Pons (tissue), 1 donor: Measurements from ENCODE around the gene UBQLN2.
"Not testable (repeated sequence)": the region's sequence is repeated elsewhere in the genome, so short reads cannot be mapped to it uniquely, and the experiment has no call there.

Experiments used
- DNase-seq: peaks from one replicate; pipeline ENCODE4 v3.0.0-alpha.2; 2016; ENCODE audit warnings: low spot score

UBQLN2 gene

GRCh38 chrX:56563231-56564161 lies at the start of gene UBQLN2:
TSS of gene UBQLN2 (plus strand) at chrX:56563627. CDS start at chrX:56563874, 247 bp downstream.
- peak; percentile 65 for DNase-seq

- no peak for DNase-seq
Observed at GRCh38 chrX:56519642-56520041, 43.8 kb upstream of the UBQLN2 start.

- DNase-seq = not testable (repeated sequence)
Observed at GRCh38 chrX:56529482-56530007, 33.9 kb upstream of the UBQLN2 start.

- no peak for DNase-seq
Observed at GRCh38 chrX:56530011-56530410, 33.4 kb upstream of the UBQLN2 start.

- no peak for DNase-seq
Observed at GRCh38 chrX:56550667-56551066, 12.8 kb upstream of the UBQLN2 start.

GRCh38 chrX:56554870-56555269 lies 8.6 kb upstream of the UBQLN2 start:
- DNase-seq = no peak

- no peak for DNase-seq
Observed at GRCh38 chrX:56557376-56557929, 6.0 kb upstream of the UBQLN2 start.

GRCh38 chrX:56564164-56564885 lies 898 bp downstream of the UBQLN2 start:
- DNase-seq = peak; percentile 39

GRCh38 chrX:56564921-56565840 lies 1.8 kb downstream of the UBQLN2 start:
- DNase-seq = peak; percentile 36

GRCh38 chrX:56569378-56570057 lies 6.1 kb downstream of the UBQLN2 start:
- peak; percentile 55 for DNase-seq

GRCh38 chrX:56572975-56573374 lies 9.5 kb downstream of the UBQLN2 start:
- DNase-seq = no peak

GRCh38 chrX:56574861-56575260 lies 11.4 kb downstream of the UBQLN2 start:
- DNase-seq = no peak

- no peak for DNase-seq
Observed at GRCh38 chrX:56576721-56577120, 13.3 kb downstream of the UBQLN2 start.

- DNase-seq = no peak
Observed at GRCh38 chrX:56588397-56589188, 25.2 kb downstream of the UBQLN2 start.

- DNase-seq = not testable (repeated sequence)
Observed at GRCh38 chrX:56591830-56592229, 28.4 kb downstream of the UBQLN2 start.

GRCh38 chrX:56600141-56600540 lies 36.7 kb downstream of the UBQLN2 start:
- no peak for DNase-seq

GRCh38 chrX:56600987-56601386 lies 37.6 kb downstream of the UBQLN2 start:
- DNase-seq = no peak

GRCh38 chrX:56615282-56615681 lies 51.9 kb downstream of the UBQLN2 start:
- no peak for DNase-seq
